Astrocyte of the cerebellum (primary cell): ENCODE results near the gene AMPH.

ENCODE experiments used
- DNase-seq: peaks from one replicate; pipeline ENCODE4 v3.0.0-alpha.2; 2011; ENCODE audit warnings: low read depth
- H3K4me3 ChIP-seq: 2 replicates; pipeline ENCODE4 v1.5.1; 2011; ENCODE audit warnings: mild to moderate bottlenecking, low read depth, low read length, moderate library complexity
- CTCF ChIP-seq: IDR thresholded peaks from 2 replicates; pipeline ENCODE4 v1.5.1; 2012; ENCODE audit warnings: low read length, low read depth, moderate library complexity, mild to moderate bottlenecking; ENCODE audit errors: missing control alignments
- in situ Hi-C: cut with HindIII; loops from 2 replicates; pipeline ENCODE4 v1.10.0; 2017; ENCODE audit warnings: low sequenced_read_pairs

Gene AMPH

DNA sequence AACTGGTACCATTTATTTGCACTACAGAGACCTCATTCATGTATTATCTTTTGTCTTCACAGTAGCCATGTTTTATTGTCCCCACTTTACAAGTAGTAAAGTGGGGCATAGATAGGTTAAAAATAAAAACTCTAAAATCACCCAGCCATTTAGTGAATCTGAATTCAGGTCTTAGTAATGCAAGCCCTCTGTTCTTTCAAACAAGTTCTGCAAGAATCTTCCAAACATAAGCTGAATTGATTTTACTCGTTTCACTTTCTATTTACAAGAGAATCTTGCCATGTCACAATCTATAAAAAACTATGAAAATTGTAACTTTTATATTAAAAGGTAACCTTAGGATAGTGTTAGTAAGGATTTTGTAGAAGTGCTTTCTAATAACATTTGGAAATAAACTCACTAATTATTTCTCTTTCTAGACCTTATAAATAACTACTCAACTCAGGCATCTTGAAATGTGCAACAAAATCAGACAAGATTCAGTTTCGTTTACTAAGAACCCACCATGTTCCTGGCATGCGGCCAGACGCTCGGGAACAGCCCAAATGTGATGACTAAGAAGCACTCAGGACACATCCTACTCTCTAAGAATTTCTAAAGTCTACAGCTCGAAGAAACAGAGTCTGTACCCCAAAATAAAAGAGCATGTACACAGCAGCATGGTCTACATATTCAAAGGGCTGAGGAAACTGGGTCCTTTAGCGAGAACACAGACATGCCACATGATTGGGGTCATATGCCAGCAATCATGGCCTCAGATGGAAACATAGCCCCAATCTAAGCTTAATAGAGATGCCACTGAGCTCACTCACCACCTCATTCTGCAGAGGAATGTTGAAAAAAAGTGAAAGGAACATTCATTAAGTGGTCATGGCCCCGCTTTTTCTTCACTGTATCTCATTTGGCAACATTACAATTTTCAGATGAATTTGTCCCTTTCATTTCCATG is 167.6 kb downstream of the AMPH start:
- peak; percentile 83 for DNase-seq
- no peak for TF ChIP-seq CTCF
- in situ Hi-C loops: no loop called here
- no peak overlapping the region for H3K4me3 ChIP-seq

DNA sequence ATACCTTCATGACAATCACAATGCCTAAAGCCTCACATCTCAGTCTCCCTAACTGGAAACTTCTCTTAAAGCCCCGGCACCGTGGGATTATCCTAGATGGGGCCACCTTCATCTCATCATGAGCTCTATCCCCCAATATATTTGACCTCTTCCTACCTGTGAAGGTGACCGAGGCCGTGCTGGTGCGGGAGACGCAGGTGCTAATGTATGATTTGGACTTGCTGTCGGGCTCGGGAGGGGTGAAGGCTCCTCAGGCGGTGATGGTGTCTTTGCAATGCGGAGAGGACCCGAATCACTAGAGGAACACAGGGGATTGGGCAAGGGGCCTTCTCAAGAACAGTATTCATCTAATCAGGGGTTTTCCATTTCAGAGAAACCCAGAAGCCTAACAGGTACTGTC is 168.4 kb downstream of the AMPH start:
- DNase-seq: no peak
- no peak overlapping the region for H3K4me3 ChIP-seq
- in situ Hi-C loops: no loop called here
- TF ChIP-seq CTCF: no peak

DNA sequence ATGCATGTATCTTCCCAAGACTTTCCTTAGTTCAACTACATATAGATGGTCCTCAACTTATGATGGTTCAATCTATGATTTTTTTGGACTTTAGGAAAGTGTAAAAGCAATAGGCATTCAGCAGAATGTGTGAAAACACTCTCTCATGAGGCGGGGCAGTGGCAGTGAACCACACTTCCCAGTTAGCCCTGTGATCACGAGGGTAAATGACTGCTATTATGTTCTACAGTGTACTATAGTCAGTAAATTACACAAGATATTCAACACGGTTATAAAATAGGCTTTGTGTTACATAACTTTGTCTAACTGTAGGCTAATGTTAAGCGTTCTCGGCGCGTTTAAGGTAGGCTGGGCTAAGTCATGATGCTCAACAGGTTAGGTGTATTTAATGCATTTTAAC is 169.3 kb downstream of the AMPH start:
- no peak for TF ChIP-seq CTCF
- DNase-seq: no peak
- in situ Hi-C loops: no loop called here
- no peak overlapping the region for H3K4me3 ChIP-seq

DNA sequence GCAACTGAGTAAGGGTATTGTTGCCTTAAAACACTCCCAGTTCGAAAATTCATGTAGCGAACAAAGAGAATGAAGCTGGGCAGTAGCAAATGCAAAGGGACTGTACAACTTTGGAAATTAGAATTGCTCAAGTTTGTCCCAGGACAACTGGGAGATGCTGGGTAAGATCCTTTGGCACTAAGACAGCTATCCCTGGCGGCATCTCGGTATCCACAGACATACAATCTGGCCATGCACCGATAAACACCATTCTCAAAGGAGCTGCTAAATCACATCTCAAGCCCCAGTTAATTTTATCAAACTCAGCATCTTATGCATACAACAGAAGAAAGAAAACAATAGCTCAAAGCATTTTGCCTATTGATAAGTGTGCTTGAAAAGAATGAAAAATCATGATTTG is 177.3 kb downstream of the AMPH start:
- no peak for DNase-seq
- in situ Hi-C loops: no loop called here
- no peak overlapping the region for H3K4me3 ChIP-seq
- no peak for TF ChIP-seq CTCF

DNA sequence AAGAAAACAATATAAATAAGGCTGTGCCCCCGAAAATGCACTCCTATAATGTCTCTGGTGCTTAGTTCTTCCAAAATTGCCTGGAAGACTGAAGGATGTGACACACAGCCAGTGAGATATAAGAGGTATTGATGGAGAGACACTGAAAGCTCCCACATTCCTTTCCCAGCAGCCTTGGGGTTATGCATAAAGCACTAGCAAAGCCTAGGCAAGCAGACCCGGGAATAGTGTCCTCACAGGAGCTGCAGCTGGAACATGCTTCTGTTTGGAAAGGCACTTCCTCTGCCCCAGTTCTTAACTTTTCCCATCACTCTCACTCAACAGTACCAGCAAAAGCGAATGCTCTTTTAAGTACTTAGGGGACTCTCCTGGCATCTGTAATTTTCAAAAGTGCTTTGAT is 178.0 kb downstream of the AMPH start:
- no peak overlapping the region for H3K4me3 ChIP-seq
- no peak for DNase-seq
- in situ Hi-C loops: no loop called here
- no peak for TF ChIP-seq CTCF

- H3K4me3 ChIP-seq: no peak overlapping the region
- in situ Hi-C loops: no loop called here
- DNase-seq: no peak
- TF ChIP-seq CTCF: no peak
Observed at GRCh38 chr7:38452681-38453108, 178.5 kb downstream of the AMPH start.
